H9 (cell line): ENCODE data around the gene FAM25G. TPM values are rescaled to one million over a fixed set of nuclear protein-coding genes. Genes with fewer than 3 reads are reported as not detected.
"Not testable (repeated sequence)": the region's sequence is repeated elsewhere in the genome, so short reads cannot be mapped to it uniquely, and the experiment has no call there.

ENCODE experiments used
- DNase-seq: peaks from one replicate; pipeline ENCODE4 v3.0.0-alpha.2; 2017
- H2AFZ ChIP-seq: one replicate; pipeline ENCODE4 v1.6.1; 2013; ENCODE audit warnings: mild to moderate bottlenecking, low read length, control low read depth, moderate library complexity
- H2AK5ac ChIP-seq: 2 replicates; pipeline ENCODE4 v1.6.1; 2013; ENCODE audit warnings: low read length, control low read depth, mixed read lengths; ENCODE audit not compliant: insufficient read length
- H2BK120ac ChIP-seq: one replicate; pipeline ENCODE4 v1.6.1; 2013; ENCODE audit warnings: low read depth, mild to moderate bottlenecking, low read length, control low read depth, inconsistent platforms; ENCODE audit not compliant: poor library complexity, severe bottlenecking
- H2BK12ac ChIP-seq: 2 replicates; pipeline ENCODE4 v1.6.1; 2013; ENCODE audit warnings: low read length, control low read depth, mixed read lengths, low read depth; ENCODE audit not compliant: insufficient read length
- H2BK15ac ChIP-seq: 2 replicates; pipeline ENCODE4 v1.6.1; 2013; ENCODE audit warnings: low read depth, low read length, control low read depth
- H2BK20ac ChIP-seq: one replicate; pipeline ENCODE4 v1.6.1; 2013; ENCODE audit warnings: low read depth, mild to moderate bottlenecking, low read length, control low read depth, inconsistent platforms; ENCODE audit not compliant: poor library complexity, severe bottlenecking
- H2BK5ac ChIP-seq: 2 replicates; pipeline ENCODE4 v1.6.1; 2013; ENCODE audit warnings: low read length, control low read depth, mixed read lengths; ENCODE audit not compliant: insufficient read length
- H3K14ac ChIP-seq: 2 replicates; pipeline ENCODE4 v1.6.1; 2013; ENCODE audit warnings: low read length, control low read depth; ENCODE audit not compliant: insufficient read depth
- H3K18ac ChIP-seq: 2 replicates; pipeline ENCODE4 v1.6.1; 2013; ENCODE audit warnings: low read depth, mild to moderate bottlenecking, mixed read lengths, low read length, control low read depth; ENCODE audit not compliant: insufficient read length
- H3K23ac ChIP-seq: 2 replicates; pipeline ENCODE4 v1.6.1; 2013; ENCODE audit warnings: low read length, control low read depth, mixed read lengths, low read depth; ENCODE audit not compliant: insufficient read length
- H3K23me2 ChIP-seq: 2 replicates; pipeline ENCODE4 v1.6.1; 2013; ENCODE audit warnings: low read depth, mild to moderate bottlenecking, mixed read lengths, low read length, control low read depth; ENCODE audit not compliant: insufficient read length, poor library complexity, severe bottlenecking
- H3K27ac ChIP-seq: 2 replicates; pipeline ENCODE4 v1.5.1; 2013; ENCODE audit warnings: low read length, control low read depth, mixed read lengths, low read depth; ENCODE audit not compliant: insufficient read length
- H3K27me3 ChIP-seq: 2 replicates; pipeline ENCODE4 v1.6.1; 2013; ENCODE audit warnings: low read length, control low read depth, inconsistent platforms; ENCODE audit not compliant: insufficient read depth
- H3K4ac ChIP-seq: 2 replicates; pipeline ENCODE4 v1.6.1; 2013; ENCODE audit warnings: low read depth, mild to moderate bottlenecking, control low read depth, inconsistent platforms, low read length, moderate library complexity
- H3K4me1 ChIP-seq: 2 replicates; pipeline ENCODE4 v1.6.1; 2013; ENCODE audit warnings: low read length, control low read depth, inconsistent platforms; ENCODE audit not compliant: insufficient read depth
- H3K4me2 ChIP-seq: 2 replicates; pipeline ENCODE4 v1.6.1; 2013; ENCODE audit warnings: low read length, control low read depth, mixed read lengths; ENCODE audit not compliant: insufficient read length, insufficient read depth
- H3K56ac ChIP-seq: 2 replicates; pipeline ENCODE4 v1.6.1; 2013; ENCODE audit warnings: low read depth, mild to moderate bottlenecking, mixed read lengths, low read length, control low read depth; ENCODE audit not compliant: insufficient read length
- H3K79me1 ChIP-seq: 2 replicates; pipeline ENCODE4 v1.6.1; 2013; ENCODE audit warnings: low read depth, mild to moderate bottlenecking, moderate library complexity, low read length, control low read depth, inconsistent platforms; ENCODE audit not compliant: insufficient read depth, poor library complexity, severe bottlenecking
- H3K79me2 ChIP-seq: 2 replicates; pipeline ENCODE4 v1.6.1; 2013; ENCODE audit warnings: low read length, control low read depth, inconsistent platforms; ENCODE audit not compliant: insufficient read depth
- H3K9ac ChIP-seq: 2 replicates; pipeline ENCODE4 v1.6.1; 2013; ENCODE audit warnings: low read length, control low read depth, mixed read lengths; ENCODE audit not compliant: insufficient read length; ENCODE audit errors: extremely low read depth
- H3K9me3 ChIP-seq: one replicate; pipeline ENCODE4 v1.6.1; 2013; ENCODE audit warnings: low read depth, low read length, inconsistent platforms; ENCODE audit not compliant: control insufficient read depth
- H3T11ph ChIP-seq: one replicate; pipeline ENCODE4 v1.6.1; 2013; ENCODE audit warnings: mild to moderate bottlenecking, low read length, control low read depth, inconsistent platforms
- H4K20me1 ChIP-seq: one replicate; pipeline ENCODE4 v1.6.1; 2013; ENCODE audit not compliant: control insufficient read depth, insufficient read length, insufficient read depth
- H4K5ac ChIP-seq: 2 replicates; pipeline ENCODE4 v1.6.1; 2013; ENCODE audit warnings: low read depth, mild to moderate bottlenecking, mixed read lengths, low read length, control low read depth; ENCODE audit not compliant: insufficient read length
- H4K8ac ChIP-seq: replicated peaks from 2 replicates; pipeline ENCODE4 v1.6.1; 2013; ENCODE audit warnings: low read length, control low read depth, mixed read lengths, low read depth; ENCODE audit not compliant: insufficient read length
- H4K91ac ChIP-seq: 2 replicates; pipeline ENCODE4 v1.6.1; 2013; ENCODE audit warnings: low read depth, mild to moderate bottlenecking, moderate library complexity, mixed read lengths, low read length, control low read depth; ENCODE audit not compliant: insufficient read length
- H3K27ac Mint-ChIP-seq, 3 experiments: 2 replicates in 2 of 3; 3 replicates in 1 of 3; pipeline ENCODE4 v1.8.0; 2020 to 2021; ENCODE audit warnings: mixed read lengths in 3 of 3, mild to moderate bottlenecking in 1 of 3, moderate library complexity in 1 of 3
- H3K27me3 Mint-ChIP-seq: 2 replicates; pipeline ENCODE4 v1.8.0; 2021; ENCODE audit warnings: low read depth, mild to moderate bottlenecking, moderate library complexity, mixed read lengths
- H3K36me3 Mint-ChIP-seq, 3 experiments: 2 replicates in 2 of 3; 3 replicates in 1 of 3; pipeline ENCODE4 v1.8.0; 2020 to 2021; ENCODE audit warnings: low read depth in 3 of 3, mixed read lengths in 3 of 3; ENCODE audit not compliant: insufficient read depth in 1 of 3
- H3K4me1 Mint-ChIP-seq, 2 experiments: 2 replicates each; pipeline ENCODE4 v1.8.0; 2020; ENCODE audit warnings: mixed read lengths in 2 of 2
- H3K4me3 Mint-ChIP-seq, 2 experiments: 2 replicates in 1 of 2; 3 replicates in 1 of 2; pipeline ENCODE4 v1.8.0; 2020 to 2021; ENCODE audit warnings: mild to moderate bottlenecking in 2 of 2, mixed read lengths in 2 of 2, moderate library complexity in 1 of 2
- H3K9me3 Mint-ChIP-seq, 2 experiments: 2 replicates in 1 of 2; 3 replicates in 1 of 2; pipeline ENCODE4 v1.8.0; 2020; ENCODE audit warnings: mild to moderate bottlenecking in 2 of 2, mixed read lengths in 2 of 2, moderate library complexity in 1 of 2
- WGBS: extraction: QIAGEN DNeasy Blood & Tissue Kit; methylation state at CpG from one replicate; pipeline ENCODE4 v1.1.7; 2013; ENCODE audit warnings: missing lambda C conversion rate, low lambda C conversion rate, mixed read lengths; ENCODE audit not compliant: insufficient read length; ENCODE audit errors: extremely low coverage; 5-methylcytosine and 5-hydroxymethylcytosine counted together
- total RNA-seq: library from RNA; stranded (reverse); gene quantifications from 2 replicates; pipeline ENCODE4 v1.2.1, GENCODE V29; 2021

FAM25G gene
- total RNA-seq, 1 experiment from 2014 or later, result not detected

- H3K27ac Mint-ChIP-seq, H2AFZ ChIP-seq, H2BK120ac ChIP-seq, H3K9me3 ChIP-seq, H3K4me3 Mint-ChIP-seq, H3K9me3 Mint-ChIP-seq, H3K79me1 ChIP-seq, H2BK12ac ChIP-seq, H3K36me3 Mint-ChIP-seq, H3K79me2 ChIP-seq, H3T11ph ChIP-seq, H3K9ac ChIP-seq, H3K4me1 ChIP-seq, H4K20me1 ChIP-seq, H3K27me3 Mint-ChIP-seq, H3K4ac ChIP-seq, H3K23me2 ChIP-seq, H2BK15ac ChIP-seq, H3K27me3 ChIP-seq, H2AK5ac ChIP-seq, H3K27ac ChIP-seq, H4K5ac ChIP-seq, H3K18ac ChIP-seq, DNase-seq, H4K8ac ChIP-seq, H4K91ac ChIP-seq, H3K56ac ChIP-seq, H3K4me2 ChIP-seq, H3K4me1 Mint-ChIP-seq, H3K14ac ChIP-seq, H3K23ac ChIP-seq, H2BK5ac ChIP-seq, H2BK20ac ChIP-seq: not testable (repeated sequence)
- no CpG with 5 or more reads among the region's 5 CpGs for WGBS
Observed at GRCh38 chr10:47472072-47472471, 19.4 kb downstream of the FAM25G start.

GRCh38 chr10:47468731-47469528 lies 22.6 kb downstream of the FAM25G start:
- H3K36me3 Mint-ChIP-seq, H3K23ac ChIP-seq, H2BK20ac ChIP-seq, H4K91ac ChIP-seq, H3K27me3 ChIP-seq, H3K4me3 Mint-ChIP-seq, H2BK12ac ChIP-seq, H3K4me1 Mint-ChIP-seq, H3K27ac Mint-ChIP-seq, H3K4me2 ChIP-seq, H4K8ac ChIP-seq, H3K56ac ChIP-seq, H3K14ac ChIP-seq, H3K27me3 Mint-ChIP-seq, H3K4ac ChIP-seq, H4K20me1 ChIP-seq, H3K79me2 ChIP-seq, H3K23me2 ChIP-seq, H3K9me3 Mint-ChIP-seq, H2AFZ ChIP-seq, H4K5ac ChIP-seq, H3K9me3 ChIP-seq, H3K4me1 ChIP-seq, H2BK120ac ChIP-seq, DNase-seq, H2BK15ac ChIP-seq, H3K79me1 ChIP-seq, H3T11ph ChIP-seq, H2BK5ac ChIP-seq, H3K27ac ChIP-seq, H2AK5ac ChIP-seq, H3K9ac ChIP-seq, H3K18ac ChIP-seq: not testable (repeated sequence)
- no CpG with 5 or more reads among the region's 20 CpGs for WGBS
